Nephron (organoid): Measurements from ENCODE around the gene SLC6A1.
A peak's percentile ranks its signal among the peaks of the same experiment; 100 is the strongest.

ENCODE experiments used
- H3K27ac Mint-ChIP-seq, 3 experiments: 2 replicates each; pipeline ENCODE4 v1.8.0; 2020; ENCODE audit warnings: mixed read lengths in 3 of 3, mild to moderate bottlenecking in 2 of 3, moderate library complexity in 1 of 3
- H3K27me3 Mint-ChIP-seq: 2 replicates; pipeline ENCODE4 v1.8.0; 2021; ENCODE audit warnings: low read depth, mild to moderate bottlenecking, moderate library complexity, mixed read lengths
- H3K36me3 Mint-ChIP-seq: 2 replicates; pipeline ENCODE4 v1.8.0; 2020; ENCODE audit warnings: low read depth, mixed read lengths
- H3K4me1 Mint-ChIP-seq: 2 replicates; pipeline ENCODE4 v1.8.0; 2020; ENCODE audit warnings: mixed read lengths
- H3K4me3 Mint-ChIP-seq, 3 experiments: 2 replicates each; pipeline ENCODE4 v1.8.0; 2020; ENCODE audit warnings: mild to moderate bottlenecking in 3 of 3, mixed read lengths in 3 of 3, moderate library complexity in 2 of 3
- H3K9me3 Mint-ChIP-seq: 2 replicates; pipeline ENCODE4 v1.8.0; 2020; ENCODE audit warnings: mixed read lengths
- TF ChIP-seq, protein P1 (sequence below), 3 experiments: fragments of 200-600 bp; sonication (generic); IDR thresholded peaks; one replicate each; pipeline ENCODE4 v1.5.0; 2021; ENCODE audit warnings: antibody characterized with exemption in 3 of 3; ENCODE audit not compliant: unreplicated experiment in 3 of 3

Gene SLC6A1

DNA sequence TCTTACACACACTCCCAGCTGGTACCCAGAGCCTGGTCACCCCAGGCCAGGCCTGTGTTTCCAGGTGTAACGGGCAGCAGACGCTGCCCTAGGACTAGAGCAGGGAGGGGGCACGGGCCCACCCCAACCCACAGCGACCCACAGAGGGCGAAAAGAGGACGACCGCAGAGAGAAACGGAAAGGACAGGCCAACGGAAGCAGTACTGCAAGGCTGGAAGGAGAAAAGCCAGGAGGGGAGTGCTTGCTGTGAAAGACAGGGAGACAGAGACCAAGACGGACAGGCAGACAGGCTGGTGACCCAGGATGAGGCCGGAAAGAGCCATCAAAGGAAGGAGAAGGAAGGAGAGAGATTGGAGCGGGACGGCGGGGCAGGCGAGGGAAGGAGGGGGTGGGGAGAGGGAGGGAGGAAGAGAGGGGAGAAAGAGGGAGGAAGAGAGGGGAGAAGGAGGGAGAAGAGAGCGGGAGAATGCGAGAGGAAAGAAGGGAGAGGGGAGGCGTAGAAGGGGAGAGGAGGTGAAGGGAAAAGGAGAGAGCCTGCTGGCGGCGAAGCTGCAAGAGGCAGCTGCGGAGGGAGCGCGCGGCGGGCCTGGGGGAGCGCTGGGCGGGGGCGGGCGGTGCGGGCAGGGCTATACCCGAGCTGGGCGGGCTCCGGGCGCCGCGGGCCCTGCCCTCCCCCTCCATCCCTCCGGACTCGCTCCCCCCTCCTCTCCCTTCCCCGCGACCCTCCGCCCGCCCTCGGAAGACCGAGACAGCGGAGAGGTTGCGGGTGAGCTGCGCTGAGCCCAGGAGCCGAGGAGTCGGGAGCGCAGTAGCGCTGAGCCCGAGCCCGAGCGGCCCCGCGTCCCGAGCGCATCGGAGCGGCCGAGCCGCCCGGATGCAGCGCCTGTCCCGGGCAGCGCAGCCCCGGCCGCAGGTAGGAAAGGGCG is at the start of gene SLC6A1:
TSS of gene SLC6A1 (plus strand) at position 732 of the 926 bp plus-strand sequence. CDS start 24,464 bp downstream, outside the sequence.
- H3K27me3 Mint-ChIP-seq: peaks cover 97% of the 10 kb centered on the region
- H3K27ac Mint-ChIP-seq: peak within 1 kb of the TSS in 2 of 3 experiments; percentile 5 to 55
- no peaks in the 10 kb centered on the region for H3K36me3 Mint-ChIP-seq
- H3K4me3 Mint-ChIP-seq: peak within 1 kb of the TSS; percentile 85 to 89 (median 89)
- TF ChIP-seq, protein P1, sequence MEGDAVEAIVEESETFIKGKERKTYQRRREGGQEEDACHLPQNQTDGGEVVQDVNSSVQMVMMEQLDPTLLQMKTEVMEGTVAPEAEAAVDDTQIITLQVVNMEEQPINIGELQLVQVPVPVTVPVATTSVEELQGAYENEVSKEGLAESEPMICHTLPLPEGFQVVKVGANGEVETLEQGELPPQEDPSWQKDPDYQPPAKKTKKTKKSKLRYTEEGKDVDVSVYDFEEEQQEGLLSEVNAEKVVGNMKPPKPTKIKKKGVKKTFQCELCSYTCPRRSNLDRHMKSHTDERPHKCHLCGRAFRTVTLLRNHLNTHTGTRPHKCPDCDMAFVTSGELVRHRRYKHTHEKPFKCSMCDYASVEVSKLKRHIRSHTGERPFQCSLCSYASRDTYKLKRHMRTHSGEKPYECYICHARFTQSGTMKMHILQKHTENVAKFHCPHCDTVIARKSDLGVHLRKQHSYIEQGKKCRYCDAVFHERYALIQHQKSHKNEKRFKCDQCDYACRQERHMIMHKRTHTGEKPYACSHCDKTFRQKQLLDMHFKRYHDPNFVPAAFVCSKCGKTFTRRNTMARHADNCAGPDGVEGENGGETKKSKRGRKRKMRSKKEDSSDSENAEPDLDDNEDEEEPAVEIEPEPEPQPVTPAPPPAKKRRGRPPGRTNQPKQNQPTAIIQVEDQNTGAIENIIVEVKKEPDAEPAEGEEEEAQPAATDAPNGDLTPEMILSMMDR (IDR thresholded peaks at IDR 0.05; ENCODE audit: unreplicated experiment in 3 of 3): no peak
- H3K4me1 Mint-ChIP-seq: peaks cover 5% of the 10 kb centered on the region
- H3K9me3 Mint-ChIP-seq: no peaks in the 10 kb centered on the region

DNA sequence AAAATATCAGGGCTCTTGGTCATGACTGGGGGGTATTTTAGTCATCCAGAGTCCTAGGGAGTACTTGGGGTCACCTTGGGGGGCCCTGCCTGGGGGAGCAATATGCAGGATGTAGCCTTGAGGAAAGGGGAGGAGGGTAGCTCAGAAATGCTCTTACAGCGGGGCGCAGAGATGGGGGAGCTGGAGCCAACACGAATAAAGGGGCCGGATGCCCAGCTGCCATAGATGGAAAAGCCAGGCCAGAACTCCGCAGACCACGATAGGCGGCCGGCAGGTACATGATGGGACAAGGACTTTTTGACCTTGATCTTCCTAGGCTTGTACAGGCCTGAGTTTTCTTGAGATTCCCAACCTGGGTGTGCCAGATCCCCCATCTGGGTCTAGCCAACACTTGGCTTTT is 47.7 kb upstream of the SLC6A1 start:
- no peak overlapping the region for H3K27ac Mint-ChIP-seq
- TF ChIP-seq, protein P1 (IDR thresholded peaks at IDR 0.05; ENCODE audit: unreplicated experiment in 3 of 3): no peak
- peaks cover 54% of the 10 kb centered on the region for H3K27me3 Mint-ChIP-seq
- H3K4me1 Mint-ChIP-seq: peaks cover 4% of the 10 kb centered on the region
- no peak overlapping the region for H3K4me3 Mint-ChIP-seq
- H3K36me3 Mint-ChIP-seq: no peaks in the 10 kb centered on the region
- peaks cover 5% of the 10 kb centered on the region for H3K9me3 Mint-ChIP-seq

DNA sequence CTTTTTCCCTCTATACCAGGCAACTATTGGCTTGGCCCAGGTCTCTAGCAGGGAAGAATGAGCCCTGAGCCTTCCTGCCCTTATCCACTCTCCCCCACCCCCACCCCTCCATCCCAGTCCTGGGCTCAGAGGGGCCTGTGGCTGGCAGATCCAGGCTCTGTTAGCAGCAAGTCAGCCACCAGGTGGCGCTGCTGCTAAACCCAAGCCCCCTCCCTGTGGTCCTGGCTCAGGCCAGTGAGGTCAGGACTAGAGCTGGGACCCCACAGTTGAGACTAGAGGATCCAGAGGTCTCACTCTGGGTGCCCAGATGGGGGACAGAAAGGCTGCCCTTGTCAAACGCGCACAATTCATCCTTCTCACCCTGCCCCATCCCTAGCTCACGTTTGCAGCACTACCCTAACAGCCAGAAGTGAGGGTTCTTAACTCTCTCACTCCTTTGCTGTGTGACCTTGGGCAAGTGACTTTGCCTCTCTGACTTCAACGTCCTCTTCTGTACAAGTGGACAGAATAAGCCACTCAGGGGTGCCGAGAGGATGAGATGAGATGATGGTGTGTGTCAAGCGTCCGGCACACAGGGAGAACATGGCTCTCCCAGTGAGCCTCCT is 46.8 kb upstream of the SLC6A1 start:
- TF ChIP-seq, protein P1 (IDR thresholded peaks at IDR 0.05; ENCODE audit: unreplicated experiment in 3 of 3): peak; percentile 78 to 85 (median 82)
- Mint-ChIP-seq H3K27me3 (peaks cover 58% of the 10 kb centered on the region), H3K4me3 (no peak overlapping the region), H3K9me3 (peaks cover 5% of the 10 kb centered on the region), H3K27ac (no peak overlapping the region), H3K36me3 (no peaks in the 10 kb centered on the region), H3K4me1 (peaks cover 4% of the 10 kb centered on the region)

DNA sequence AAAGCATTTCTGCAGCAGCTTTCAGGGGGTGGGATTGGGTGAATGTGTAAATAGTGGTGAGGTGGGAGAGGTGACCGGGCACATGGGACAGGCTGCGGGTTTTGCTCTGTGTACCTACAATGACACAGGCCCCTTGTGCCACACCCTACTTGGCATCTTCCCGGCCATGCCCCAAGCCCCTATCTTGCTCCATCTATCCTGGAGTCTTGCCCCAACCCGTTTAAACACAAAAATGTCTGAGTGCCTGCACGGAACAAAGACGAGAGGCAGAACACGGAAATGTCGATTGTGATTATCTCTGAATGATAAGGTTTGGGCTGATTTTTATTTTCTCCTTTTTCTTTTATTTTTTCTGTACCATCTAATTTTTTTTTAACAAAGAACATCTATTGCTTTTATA is 46.0 kb upstream of the SLC6A1 start:
- Mint-ChIP-seq H3K36me3 (no peaks in the 10 kb centered on the region), H3K27ac (no peak overlapping the region), H3K9me3 (peaks cover 5% of the 10 kb centered on the region), H3K4me1 (peaks cover 4% of the 10 kb centered on the region), H3K4me3 (no peak overlapping the region), H3K27me3 (peaks cover 58% of the 10 kb centered on the region)
- TF ChIP-seq, protein P1 (IDR thresholded peaks at IDR 0.05; ENCODE audit: unreplicated experiment in 3 of 3): no peak

DNA sequence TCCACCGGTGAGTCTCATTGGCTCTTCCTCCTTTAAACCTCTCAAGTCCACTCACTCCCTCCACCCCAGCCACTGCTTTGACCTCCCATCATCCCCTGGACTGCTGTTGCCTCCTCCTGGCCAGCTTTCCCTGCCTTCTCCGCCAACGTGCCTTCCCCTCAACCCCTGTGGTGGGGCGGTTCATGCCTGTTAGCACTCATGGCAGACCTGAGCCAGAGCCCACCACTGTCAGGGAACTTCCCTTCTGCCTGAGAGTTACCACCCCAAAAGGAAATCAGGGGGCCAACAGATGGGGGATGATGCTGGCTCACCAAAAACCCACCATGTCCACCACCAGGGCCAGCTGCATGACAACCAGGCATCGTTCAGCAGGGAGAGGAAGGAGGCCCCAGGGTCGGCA is 44.2 kb upstream of the SLC6A1 start:
- TF ChIP-seq, protein P1 (IDR thresholded peaks at IDR 0.05; ENCODE audit: unreplicated experiment in 3 of 3): no peak
- Mint-ChIP-seq H3K36me3 (no peaks in the 10 kb centered on the region), H3K27ac (no peak overlapping the region), H3K4me3 (no peak overlapping the region), H3K4me1 (no peaks in the 10 kb centered on the region), H3K9me3 (no peaks in the 10 kb centered on the region), H3K27me3 (peaks cover 65% of the 10 kb centered on the region)
